Effector CD8-positive, alpha-beta T cell (primary cell): ENCODE results near the gene CTAGE9.
"Not testable (repeated sequence)": the region's sequence is repeated elsewhere in the genome, so short reads cannot be mapped to it uniquely, and the experiment has no call there.

Source experiments
- DNase-seq: peaks from one replicate; lab custom pipeline; 2025; lab: John Stamatoyannopoulos, UW
- total RNA-seq, 4 experiments: gene quantifications; one replicate each; lab custom pipeline; 2026; lab: John Stamatoyannopoulos, UW

The CTAGE9 gene
- 0 reads per million in 4 experiments for total RNA-seq

- not testable (repeated sequence) for DNase-seq
Measured at GRCh38 chr6:131710917-131711316, at the start of gene CTAGE9. CTAGE9 (minus strand) TSS chr6:131711017; CDS start chr6:131711017, 0 bp downstream.

GRCh38 chr6:131758920-131759319 lies 48.1 kb upstream of the CTAGE9 start:
- DNase-seq = no peak

- no peak for DNase-seq
Measured at GRCh38 chr6:131756039-131756438, 45.2 kb upstream of the CTAGE9 start.

- no peak for DNase-seq
Measured at GRCh38 chr6:131755597-131755996, 44.8 kb upstream of the CTAGE9 start.

GRCh38 chr6:131754715-131755567 lies 44.1 kb upstream of the CTAGE9 start:
- no peak for DNase-seq

- DNase-seq = no peak
Measured at GRCh38 chr6:131754088-131754487, 43.3 kb upstream of the CTAGE9 start.

- not testable (repeated sequence) for DNase-seq
Measured at GRCh38 chr6:131751012-131751715, 40.3 kb upstream of the CTAGE9 start.

GRCh38 chr6:131749023-131749422 lies 38.2 kb upstream of the CTAGE9 start:
- DNase-seq = no peak

GRCh38 chr6:131747821-131748353 lies 37.1 kb upstream of the CTAGE9 start:
- DNase-seq = no peak

GRCh38 chr6:131745476-131745875 lies 34.7 kb upstream of the CTAGE9 start:
- no peak for DNase-seq

GRCh38 chr6:131744432-131745287 lies 33.8 kb upstream of the CTAGE9 start:
- no peak for DNase-seq

GRCh38 chr6:131741688-131742393 lies 31.0 kb upstream of the CTAGE9 start:
- no peak for DNase-seq

- DNase-seq = no peak
Measured at GRCh38 chr6:131740161-131740560, 29.3 kb upstream of the CTAGE9 start.

- no peak for DNase-seq
Measured at GRCh38 chr6:131739136-131739535, 28.3 kb upstream of the CTAGE9 start.

GRCh38 chr6:131736811-131737210 lies 26.0 kb upstream of the CTAGE9 start:
- DNase-seq = no peak

- no peak for DNase-seq
Measured at GRCh38 chr6:131736003-131736596, 25.3 kb upstream of the CTAGE9 start.

GRCh38 chr6:131733376-131734016 lies 22.7 kb upstream of the CTAGE9 start:
- no peak for DNase-seq

- no peak for DNase-seq
Measured at GRCh38 chr6:131731224-131731623, 20.4 kb upstream of the CTAGE9 start.

- no peak for DNase-seq
Measured at GRCh38 chr6:131730264-131730663, 19.4 kb upstream of the CTAGE9 start.

GRCh38 chr6:131729550-131729949 lies 18.7 kb upstream of the CTAGE9 start:
- no peak for DNase-seq
